K562 (cell line): ENCODE measurements around the gene ENSA. TPM values are rescaled to one million over a fixed set of nuclear protein-coding genes. Genes with fewer than 3 reads are reported as not detected.

ENCODE experiments used
- CEBPZ ChIP-seq: fragments of 150-350 bp; IDR thresholded peaks from 2 replicates; pipeline ENCODE4 v1.6.1; 2014; ENCODE audit warnings: low read depth, mild to moderate bottlenecking, low read length, borderline replicate concordance
- ERF ChIP-seq: fragments of 450-650 bp; formaldehyde crosslinking; IDR thresholded peaks from 2 replicates; pipeline ENCODE4 v1.4.0; 2020; ENCODE audit warnings: mild to moderate bottlenecking, mixed read lengths
- EZH2 ChIP-seq: IDR thresholded peaks from 2 replicates; pipeline ENCODE4 v1.6.1; 2012; ENCODE audit warnings: low read depth, mild to moderate bottlenecking, inconsistent platforms, low read length, borderline replicate concordance
- FOXP1 ChIP-seq: sonication (generic); formaldehyde crosslinking; IDR thresholded peaks from 2 replicates; pipeline ENCODE4 v1.8.0; 2022; ENCODE audit warnings: mild to moderate bottlenecking, missing genetic modification reagents
- GABPB1 ChIP-seq: sonication (generic); formaldehyde crosslinking; IDR thresholded peaks from 2 replicates; pipeline ENCODE4 v1.8.0; 2022; ENCODE audit warnings: mild to moderate bottlenecking, missing genetic modification reagents
- HLTF ChIP-seq: fragments of 450-650 bp; IDR thresholded peaks from 2 replicates; pipeline ENCODE4 v1.6.1; 2016
- MEF2D ChIP-seq: conservative IDR thresholded peaks from 2 replicates; pipeline ENCODE4 v1.6.1; 2016; ENCODE audit warnings: low read depth, missing genetic modification characterization, missing compliant biosample characterization
- MITF ChIP-seq: IDR thresholded peaks from 2 replicates; pipeline ENCODE4 v1.6.1; 2014; ENCODE audit warnings: antibody characterized with exemption
- POLR2A ChIP-seq: fragments of 450-650 bp; conservative IDR thresholded peaks from 2 replicates; pipeline ENCODE4 v1.6.1; 2016
- RNF219 ChIP-seq: fragments of 250-450 bp; sonication (Bioruptor Pico); IDR thresholded peaks from 2 replicates; pipeline ENCODE4 v1.5.0; 2022; ENCODE audit warnings: mild to moderate bottlenecking
- SETDB1 ChIP-seq: IDR thresholded peaks from one replicate; pipeline ENCODE4 v1.6.1; 2012; ENCODE audit warnings: low read length, control low read depth, inconsistent platforms
- ZNF277 ChIP-seq: fragments of 250-450 bp; sonication (Bioruptor Pico); IDR thresholded peaks from 2 replicates; pipeline ENCODE4 v1.8.0; 2022; ENCODE audit warnings: inconsistent platforms, mild to moderate bottlenecking, moderate library complexity, borderline replicate concordance
- polyA plus RNA-seq, 8 experiments: library from polyadenylated mRNA; depleted of rRNA in 4 of 8; stranded (reverse) in 5 of 8; unstranded in 3 of 8; fragments of >200 nt; fragmentation: Nextera tagmentation in 2 of 8; fragmentation: Illumina TruSeq in 1 of 8; extraction: Ambion mirVana in 2 of 8; extraction: Trizol in 1 of 8; gene quantifications; 2 replicates each; pipeline versions ENCODE4 v1.2.1 to v1.2.3, GENCODE V29; 2011 to 2014; ENCODE audit warnings: inconsistent platforms in 1 of 8, missing spikeins in 1 of 8
- total RNA-seq, 7 experiments: library from RNA; depleted of rRNA in 6 of 7; stranded (reverse); fragments of >200 nt in 6 of 7; fragmentation: Illumina TruSeq in 2 of 7; extraction: Trizol in 2 of 7; gene quantifications; 2 replicates each; pipeline versions ENCODE4 v1.2.1 to v1.2.3, GENCODE V29; 2011 to 2021; ENCODE audit warnings: low replicate concordance in 1 of 7
- TF ChIP-seq, protein P1 (sequence below): fragments of 450-650 bp; IDR thresholded peaks from 2 replicates; pipeline ENCODE4 v1.6.1; 2017; ENCODE audit warnings: antibody characterized with exemption
- TF ChIP-seq, protein P2 (sequence below): sonication (generic); formaldehyde crosslinking; IDR thresholded peaks from 2 replicates; pipeline ENCODE4 v1.8.0; 2022; ENCODE audit warnings: mild to moderate bottlenecking, missing genetic modification reagents, borderline replicate concordance

ENSA gene
- total and polyA plus RNA-seq, 9 of the 15 experiments (the other 6 are each of a cell fraction or from before 2014, with no cell fraction given): 68.1 to 605 (median 188) TPM

DNA sequence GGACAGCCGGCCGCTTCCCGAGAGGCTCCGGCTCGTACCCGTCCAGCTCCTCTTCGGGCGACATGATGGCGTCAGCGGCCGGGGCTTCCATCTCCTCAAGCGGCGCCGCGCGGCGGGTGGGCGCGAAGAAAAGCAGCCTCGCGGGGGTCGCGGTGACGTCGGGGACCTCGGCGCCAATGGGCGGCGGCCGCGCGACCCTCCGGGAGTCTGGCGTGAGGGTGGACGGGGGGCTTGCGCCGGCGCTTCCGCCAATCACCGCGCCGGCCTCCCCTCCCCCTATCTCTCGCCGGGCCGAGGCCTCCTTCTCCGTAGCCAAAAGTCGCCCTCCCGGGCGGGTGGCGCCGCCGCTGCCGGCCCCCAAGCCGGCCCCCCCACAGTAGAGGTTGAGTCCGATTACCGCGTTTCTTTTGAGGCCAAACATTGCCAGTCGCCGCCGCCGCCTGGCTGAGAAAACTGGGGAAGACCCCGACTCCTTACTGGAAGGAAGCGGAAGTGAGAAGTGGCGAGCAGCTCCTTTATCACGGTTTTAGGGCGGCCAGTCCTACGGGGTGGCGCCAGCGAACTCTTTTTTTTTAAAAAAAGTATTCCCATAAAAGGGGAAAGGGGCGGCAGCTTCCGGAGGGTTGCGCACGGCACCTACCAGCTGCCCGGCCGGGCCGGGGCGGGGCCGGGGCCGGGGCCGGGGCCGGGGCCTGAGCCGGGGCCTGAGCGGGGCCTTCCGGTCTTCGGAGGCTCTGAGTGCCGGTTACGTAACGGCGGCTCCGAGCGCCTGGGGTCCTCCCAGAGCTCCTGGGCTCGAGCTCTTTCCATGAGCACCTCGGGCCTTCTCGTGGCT lies 50.1 kb downstream of the ENSA start, which contains the start of gene MCL1 (continued):
- TF ChIP-seq ERF (peak; percentile 56; the same call in 1 of the 2 replicates), MEF2D (tag) (no peak), HLTF (no peak), MITF (no peak), ZNF277 (CRISPR knock-in tag) (no peak), FOXP1 (peak; percentile 5; the same call in 1 of the 2 replicates), SETDB1 (no peak), POLR2A (peak; percentile 99), GABPB1 (peak; percentile 75; the same call in 1 of the 2 replicates), EZH2 (no peak), CEBPZ (no peak), RNF219 (CRISPR knock-in tag) (no peak)
- TF ChIP-seq, protein P1, sequence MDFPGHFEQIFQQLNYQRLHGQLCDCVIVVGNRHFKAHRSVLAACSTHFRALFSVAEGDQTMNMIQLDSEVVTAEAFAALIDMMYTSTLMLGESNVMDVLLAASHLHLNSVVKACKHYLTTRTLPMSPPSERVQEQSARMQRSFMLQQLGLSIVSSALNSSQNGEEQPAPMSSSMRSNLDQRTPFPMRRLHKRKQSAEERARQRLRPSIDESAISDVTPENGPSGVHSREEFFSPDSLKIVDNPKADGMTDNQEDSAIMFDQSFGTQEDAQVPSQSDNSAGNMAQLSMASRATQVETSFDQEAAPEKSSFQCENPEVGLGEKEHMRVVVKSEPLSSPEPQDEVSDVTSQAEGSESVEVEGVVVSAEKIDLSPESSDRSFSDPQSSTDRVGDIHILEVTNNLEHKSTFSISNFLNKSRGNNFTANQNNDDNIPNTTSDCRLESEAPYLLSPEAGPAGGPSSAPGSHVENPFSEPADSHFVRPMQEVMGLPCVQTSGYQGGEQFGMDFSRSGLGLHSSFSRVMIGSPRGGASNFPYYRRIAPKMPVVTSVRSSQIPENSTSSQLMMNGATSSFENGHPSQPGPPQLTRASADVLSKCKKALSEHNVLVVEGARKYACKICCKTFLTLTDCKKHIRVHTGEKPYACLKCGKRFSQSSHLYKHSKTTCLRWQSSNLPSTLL: no peak
- TF ChIP-seq, protein P2, sequence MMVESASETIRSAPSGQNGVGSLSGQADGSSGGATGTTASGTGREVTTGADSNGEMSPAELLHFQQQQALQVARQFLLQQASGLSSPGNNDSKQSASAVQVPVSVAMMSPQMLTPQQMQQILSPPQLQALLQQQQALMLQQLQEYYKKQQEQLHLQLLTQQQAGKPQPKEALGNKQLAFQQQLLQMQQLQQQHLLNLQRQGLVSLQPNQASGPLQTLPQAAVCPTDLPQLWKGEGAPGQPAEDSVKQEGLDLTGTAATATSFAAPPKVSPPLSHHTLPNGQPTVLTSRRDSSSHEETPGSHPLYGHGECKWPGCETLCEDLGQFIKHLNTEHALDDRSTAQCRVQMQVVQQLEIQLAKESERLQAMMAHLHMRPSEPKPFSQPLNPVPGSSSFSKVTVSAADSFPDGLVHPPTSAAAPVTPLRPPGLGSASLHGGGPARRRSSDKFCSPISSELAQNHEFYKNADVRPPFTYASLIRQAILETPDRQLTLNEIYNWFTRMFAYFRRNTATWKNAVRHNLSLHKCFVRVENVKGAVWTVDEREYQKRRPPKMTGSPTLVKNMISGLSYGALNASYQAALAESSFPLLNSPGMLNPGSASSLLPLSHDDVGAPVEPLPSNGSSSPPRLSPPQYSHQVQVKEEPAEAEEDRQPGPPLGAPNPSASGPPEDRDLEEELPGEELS (CRISPR knock-in tag): 0 out of 2 replicates have a peak, but pooled peaks have one; percentile 14
